ENCODE measurements around the gene RXRG.
"Not testable (repeated sequence)": the region's sequence is repeated elsewhere in the genome, so short reads cannot be mapped to it uniquely, and the experiment has no call there.

RXRG gene

GRCh38 chr1:165444897-165445370 lies at the start of gene RXRG:
Gene RXRG, minus strand, starts transcription at chr1:165445126. Its CDS starts 233 bp downstream, at chr1:165444893.
- DNase-seq: no peak

GRCh38 chr1:165492845-165493373 lies 48.0 kb upstream of the RXRG start:
- DNase-seq: no peak

- no peak for DNase-seq
These were observed 45.2 kb upstream of the RXRG start for GRCh38 chr1:165490175-165490574.

- DNase-seq: no peak
These were observed 43.0 kb upstream of the RXRG start for GRCh38 chr1:165487921-165488320.

- DNase-seq: no peak
These were observed 41.7 kb upstream of the RXRG start for GRCh38 chr1:165486663-165487062.

GRCh38 chr1:165485716-165486115 lies 40.8 kb upstream of the RXRG start:
- DNase-seq: no peak

- no peak for DNase-seq
These were observed 39.6 kb upstream of the RXRG start for GRCh38 chr1:165484532-165484931.

GRCh38 chr1:165483412-165483811 lies 38.5 kb upstream of the RXRG start:
- DNase-seq: no peak

- no peak for DNase-seq
These were observed 37.0 kb upstream of the RXRG start for GRCh38 chr1:165481820-165482532.

GRCh38 chr1:165476776-165477175 lies 31.9 kb upstream of the RXRG start:
- no peak for DNase-seq

- DNase-seq: no peak
These were observed 29.3 kb upstream of the RXRG start for GRCh38 chr1:165474196-165474595.

GRCh38 chr1:165473081-165473480 lies 28.2 kb upstream of the RXRG start:
- no peak for DNase-seq

- no peak for DNase-seq
These were observed 23.9 kb upstream of the RXRG start for GRCh38 chr1:165468726-165469249.

- DNase-seq: no peak
These were observed 23.3 kb upstream of the RXRG start for GRCh38 chr1:165468253-165468652.

- DNase-seq: no peak
These were observed 22.8 kb upstream of the RXRG start for GRCh38 chr1:165467706-165468105.

GRCh38 chr1:165463978-165464377 lies 19.1 kb upstream of the RXRG start:
- DNase-seq: no peak

- not testable (repeated sequence) for DNase-seq
These were observed 14.8 kb upstream of the RXRG start for GRCh38 chr1:165459683-165460082.

GRCh38 chr1:165456861-165457260 lies 11.9 kb upstream of the RXRG start:
- no peak for DNase-seq

GRCh38 chr1:165456114-165456513 lies 11.2 kb upstream of the RXRG start:
- DNase-seq: no peak

- DNase-seq: no peak
These were observed 10.2 kb upstream of the RXRG start for GRCh38 chr1:165455111-165455510.

GRCh38 chr1:165454091-165454610 lies 9.2 kb upstream of the RXRG start:
- no peak for DNase-seq

GRCh38 chr1:165452336-165453130 lies 7.6 kb upstream of the RXRG start:
- DNase-seq: no peak

- DNase-seq: no peak
These were observed 6.8 kb upstream of the RXRG start for GRCh38 chr1:165451691-165452090.
